D721Med (cell line): ENCODE data around the gene CD274.
"Not testable (repeated sequence)": the region's sequence is repeated elsewhere in the genome, so short reads cannot be mapped to it uniquely, and the experiment has no call there.

Experiments used
- DNase-seq: peaks from one replicate; pipeline ENCODE4 v3.0.0; 2011; ENCODE audit warnings: low spot score; ENCODE audit not compliant: insufficient read length
- FAIRE-seq: peaks from 2 replicates; lab custom pipeline; 2011; peaks lifted over from hg19 to GRCh38; lab: Jason Lieb, UNC
- CTCF ChIP-seq: IDR thresholded peaks from 2 replicates; pipeline ENCODE4 v1.5.1; 2012; ENCODE audit warnings: mild to moderate bottlenecking, control low read depth; ENCODE audit not compliant: insufficient read depth; ENCODE audit errors: missing control alignments

The CD274 gene

GRCh38 chr9:5440426-5440825, 9.9 kb upstream of the CD274 start:
- FAIRE-seq (no peak), DNase-seq (no peak)
- no peak for TF ChIP-seq CTCF

- TF ChIP-seq CTCF: no peak
- FAIRE-seq: no peak
- DNase-seq: no peak
Observed at GRCh38 chr9:5441043-5441442, 9.3 kb upstream of the CD274 start.

GRCh38 chr9:5442400-5443011, 7.8 kb upstream of the CD274 start:
- DNase-seq (no peak), FAIRE-seq (peak; percentile 67)
- TF ChIP-seq CTCF: peak; percentile 57

GRCh38 chr9:5443850-5444249, 6.5 kb upstream of the CD274 start:
- FAIRE-seq (no peak), DNase-seq (no peak)
- TF ChIP-seq CTCF: no peak

- not testable (repeated sequence) for FAIRE-seq, DNase-seq
Observed at GRCh38 chr9:5445096-5445495, 5.2 kb upstream of the CD274 start.

- FAIRE-seq (no peak), DNase-seq (no peak)
- no peak for TF ChIP-seq CTCF
Observed at GRCh38 chr9:5445886-5446285, 4.5 kb upstream of the CD274 start.

- DNase-seq: no peak
Observed at GRCh38 chr9:5446451-5447236, 3.7 kb upstream of the CD274 start.

More at GRCh38 chr9:5446451-5447236, 3.7 kb upstream of the CD274 start:
- no peak for FAIRE-seq
- TF ChIP-seq CTCF: no peak
